OCI-LY1 (cell line): ENCODE data around the gene NPB.

Experiments used
- EZH2 ChIP-seq: fragments of 200-600 bp; sonication (generic), shearing (Covaris generic); IDR thresholded peaks from 2 replicates; pipeline ENCODE4 v1.8.0; 2017; ENCODE audit warnings: borderline replicate concordance, mixed run types, mild to moderate bottlenecking, antibody characterized with exemption, low read length, moderate library complexity, mixed read lengths
- TF ChIP-seq, protein P1 (sequence below): fragments of 200-600 bp; sonication (generic), shearing (Covaris generic); IDR thresholded peaks from 2 replicates; pipeline ENCODE4 v1.5.1; 2017; ENCODE audit warnings: mild to moderate bottlenecking, antibody characterized with exemption, low read length, moderate library complexity, mixed read lengths

DNA sequence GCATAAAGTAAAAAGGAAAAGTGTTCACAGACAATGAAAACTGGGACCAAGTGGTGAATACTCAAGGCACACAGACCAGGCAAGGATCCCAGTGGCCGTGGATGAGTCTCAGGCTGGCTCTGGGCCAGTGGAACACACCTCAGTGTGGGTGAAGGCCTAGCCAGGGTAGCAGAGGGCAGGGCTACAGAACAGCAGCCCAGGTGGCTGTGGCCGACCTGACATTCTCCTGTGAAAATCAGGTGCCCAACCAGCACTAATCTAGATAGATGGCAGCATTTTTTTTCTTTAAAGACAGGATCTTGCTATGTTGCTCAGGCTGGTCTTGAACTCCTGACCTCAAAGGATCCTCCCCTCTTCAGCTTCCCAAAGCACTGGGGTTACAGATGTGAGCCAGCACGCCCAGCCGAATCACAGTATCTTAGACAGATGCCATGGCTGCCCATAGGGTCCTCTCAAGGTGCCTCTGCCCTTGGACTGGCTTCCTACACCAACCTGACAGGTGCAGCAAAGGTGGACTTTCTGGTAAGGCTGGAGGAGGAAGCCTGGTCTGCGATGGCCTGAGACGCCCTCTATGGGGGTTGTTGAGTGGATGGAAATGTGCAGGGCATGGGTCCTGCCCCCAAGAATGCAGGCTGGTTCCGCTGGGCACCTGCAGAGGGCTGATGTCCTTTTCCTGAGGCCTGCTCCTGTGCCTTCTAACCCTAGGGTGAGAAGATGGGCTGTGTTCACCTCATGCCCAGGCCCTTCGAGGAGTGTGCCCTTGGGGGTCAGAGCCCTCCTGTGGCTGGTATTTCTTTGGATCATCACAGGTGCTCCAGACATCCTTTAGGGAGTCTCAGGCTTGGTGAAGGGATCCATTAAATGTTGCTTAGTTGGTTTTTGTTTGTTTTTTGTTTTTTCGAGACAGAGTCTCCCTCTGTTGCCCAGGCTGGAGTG is 37.9 kb upstream of the NPB start:
- TF ChIP-seq, protein P1, sequence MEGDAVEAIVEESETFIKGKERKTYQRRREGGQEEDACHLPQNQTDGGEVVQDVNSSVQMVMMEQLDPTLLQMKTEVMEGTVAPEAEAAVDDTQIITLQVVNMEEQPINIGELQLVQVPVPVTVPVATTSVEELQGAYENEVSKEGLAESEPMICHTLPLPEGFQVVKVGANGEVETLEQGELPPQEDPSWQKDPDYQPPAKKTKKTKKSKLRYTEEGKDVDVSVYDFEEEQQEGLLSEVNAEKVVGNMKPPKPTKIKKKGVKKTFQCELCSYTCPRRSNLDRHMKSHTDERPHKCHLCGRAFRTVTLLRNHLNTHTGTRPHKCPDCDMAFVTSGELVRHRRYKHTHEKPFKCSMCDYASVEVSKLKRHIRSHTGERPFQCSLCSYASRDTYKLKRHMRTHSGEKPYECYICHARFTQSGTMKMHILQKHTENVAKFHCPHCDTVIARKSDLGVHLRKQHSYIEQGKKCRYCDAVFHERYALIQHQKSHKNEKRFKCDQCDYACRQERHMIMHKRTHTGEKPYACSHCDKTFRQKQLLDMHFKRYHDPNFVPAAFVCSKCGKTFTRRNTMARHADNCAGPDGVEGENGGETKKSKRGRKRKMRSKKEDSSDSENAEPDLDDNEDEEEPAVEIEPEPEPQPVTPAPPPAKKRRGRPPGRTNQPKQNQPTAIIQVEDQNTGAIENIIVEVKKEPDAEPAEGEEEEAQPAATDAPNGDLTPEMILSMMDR = peak; percentile 38; the same call in 1 of the 2 replicates
- no peak for TF ChIP-seq EZH2
